NCI-H345 (cell line): Measurements from ENCODE around the gene MYO7A.

Experiments used
- DNase-seq: peaks from one replicate; lab custom pipeline; 2025; lab: John Stamatoyannopoulos, UW

Gene MYO7A

GRCh38 chr11:77127920-77128691 lies at the start of gene MYO7A:
Gene MYO7A (plus strand): TSS chr11:77128246. CDS start chr11:77130635, 2,389 bp downstream.
- DNase-seq: peak; percentile 71

- DNase-seq: no peak
Measured at GRCh38 chr11:77079666-77080065, 48.4 kb upstream of the MYO7A start.

- no peak for DNase-seq
Measured at GRCh38 chr11:77080643-77081210, 47.3 kb upstream of the MYO7A start.

- no peak for DNase-seq
Measured at GRCh38 chr11:77081381-77081851, 46.6 kb upstream of the MYO7A start.

- DNase-seq: no peak
Measured at GRCh38 chr11:77081976-77082836, 45.8 kb upstream of the MYO7A start.

GRCh38 chr11:77082838-77083565 lies 45.0 kb upstream of the MYO7A start:
- no peak for DNase-seq

- no peak for DNase-seq
Measured at GRCh38 chr11:77083566-77084245, 44.3 kb upstream of the MYO7A start.

- no peak for DNase-seq
Measured at GRCh38 chr11:77084581-77085191, 43.4 kb upstream of the MYO7A start.

- no peak for DNase-seq
Measured at GRCh38 chr11:77085652-77086051, 42.4 kb upstream of the MYO7A start.

- no peak for DNase-seq
Measured at GRCh38 chr11:77086521-77087472, 41.2 kb upstream of the MYO7A start.

- DNase-seq: no peak
Measured at GRCh38 chr11:77087723-77088225, 40.3 kb upstream of the MYO7A start.

- no peak for DNase-seq
Measured at GRCh38 chr11:77088236-77089003, 39.6 kb upstream of the MYO7A start.

GRCh38 chr11:77089004-77089545 lies 39.0 kb upstream of the MYO7A start:
- no peak for DNase-seq

- DNase-seq: no peak
Measured at GRCh38 chr11:77090046-77090372, 38.0 kb upstream of the MYO7A start.

- DNase-seq: no peak
Measured at GRCh38 chr11:77090373-77091111, 37.5 kb upstream of the MYO7A start.

GRCh38 chr11:77091146-77091940 lies 36.7 kb upstream of the MYO7A start:
- DNase-seq: peak; percentile 64

GRCh38 chr11:77092382-77092781 lies 35.7 kb upstream of the MYO7A start:
- DNase-seq: no peak
